Keratinocyte (primary cell): ENCODE results near the gene CTXN1. TPM values are rescaled to one million over a fixed set of nuclear protein-coding genes. Genes with fewer than 3 reads are reported as not detected.

Experiments used
- DNase-seq: peaks from one replicate; pipeline ENCODE4 v3.0.0-alpha.2; 2011; ENCODE audit warnings: low read depth, missing footprints, low spot score
- FAIRE-seq: peaks from 2 replicates; lab custom pipeline; 2011; peaks lifted over from hg19 to GRCh38; lab: Jason Lieb, UNC
- H2AFZ ChIP-seq: 2 replicates; pipeline ENCODE4 v1.6.0; 2012; ENCODE audit warnings: low read length, control low read depth, inconsistent platforms; ENCODE audit not compliant: control insufficient read depth
- H3K27ac ChIP-seq: 2 replicates; pipeline ENCODE4 v1.5.1; 2011; ENCODE audit warnings: low read length; ENCODE audit not compliant: control insufficient read depth, insufficient read depth
- H3K27me3 ChIP-seq: 3 replicates; pipeline ENCODE4 v1.6.0; 2011; ENCODE audit warnings: low read length; ENCODE audit not compliant: control insufficient read depth, insufficient read depth; ENCODE audit errors: extremely low read depth
- H3K36me3 ChIP-seq, 2 experiments: 2 replicates in 1 of 2; 3 replicates in 1 of 2; pipeline ENCODE4 v1.5.1; 2011; ENCODE audit warnings: low read length in 2 of 2, mild to moderate bottlenecking in 1 of 2; ENCODE audit not compliant: control insufficient read depth in 2 of 2, insufficient read depth in 2 of 2; ENCODE audit errors: extremely low read depth in 1 of 2
- H3K4me1 ChIP-seq: 3 replicates; pipeline ENCODE4 v1.5.1; 2011; ENCODE audit warnings: low read length; ENCODE audit not compliant: control insufficient read depth, insufficient read depth; ENCODE audit errors: extremely low read depth
- H3K4me2 ChIP-seq: 3 replicates; pipeline ENCODE4 v1.6.0; 2011; ENCODE audit warnings: low read depth, low read length; ENCODE audit not compliant: control insufficient read depth, insufficient read depth; ENCODE audit errors: extremely low read depth
- H3K4me3 ChIP-seq, 3 experiments: fragments of 200-600 bp in 1 of 3; sonication (generic) in 1 of 3; 2 replicates in 2 of 3; 3 replicates in 1 of 3; pipeline ENCODE4 v1.5.1; 2011 to 2016; ENCODE audit warnings: low read length in 3 of 3, mild to moderate bottlenecking in 3 of 3, control low read depth in 2 of 3, inconsistent platforms in 1 of 3, low read depth in 1 of 3, mixed read lengths in 1 of 3, mixed run types in 1 of 3, moderate library complexity in 1 of 3; ENCODE audit not compliant: control insufficient read depth in 2 of 3, insufficient read depth in 2 of 3; ENCODE audit errors: extremely low read depth in 1 of 3
- H3K79me2 ChIP-seq: 2 replicates; pipeline ENCODE4 v1.6.0; 2012; ENCODE audit warnings: low read length; ENCODE audit not compliant: control insufficient read depth, insufficient read depth
- H3K9ac ChIP-seq: 3 replicates; pipeline ENCODE4 v1.6.0; 2011; ENCODE audit warnings: low read length; ENCODE audit not compliant: control insufficient read depth, insufficient read depth; ENCODE audit errors: extremely low read depth
- H3K9me1 ChIP-seq: 3 replicates; pipeline ENCODE4 v1.6.0; 2011; ENCODE audit warnings: low read length; ENCODE audit not compliant: control insufficient read depth, insufficient read depth; ENCODE audit errors: extremely low read depth
- H3K9me3 ChIP-seq: 2 replicates; pipeline ENCODE4 v1.5.1; 2012; ENCODE audit warnings: low read depth, low read length; ENCODE audit not compliant: control insufficient read depth
- H4K20me1 ChIP-seq: 3 replicates; pipeline ENCODE4 v1.6.0; 2011; ENCODE audit warnings: low read length; ENCODE audit not compliant: control insufficient read depth, insufficient read depth; ENCODE audit errors: extremely low read depth
- EZH2 ChIP-seq: IDR thresholded peaks from one replicate; pipeline ENCODE4 v1.6.1; 2012; ENCODE audit warnings: inconsistent platforms, mild to moderate bottlenecking, low read length, moderate library complexity
- dilution Hi-C: fragments of 300-500 bp; cut with MboI; formaldehyde crosslinking; loops from one replicate; pipeline ENCODE4 v1.7.0; 2020; ENCODE audit warnings: low sequenced_read_pairs; ENCODE audit not compliant: extremely low pct_ligation_motif_present
- polyA plus RNA-seq, 5 experiments: library from polyadenylated mRNA; depleted of rRNA in 3 of 5; stranded (reverse) in 3 of 5; stranded (forward) in 1 of 5; unstranded in 1 of 5; fragments of >200 nt; gene quantifications; 1 replicate in 1 of 5; 2 replicates in 3 of 5; 3 replicates in 1 of 5; pipeline versions ENCODE4 v1.2.1 to v1.2.3, GENCODE V29; 2011 to 2012; ENCODE audit warnings: missing spikeins in 2 of 5, low read depth in 1 of 5, low replicate concordance in 1 of 5
- TF ChIP-seq, protein P1 (sequence below), 3 experiments: IDR thresholded peaks in 1 of 3; conservative IDR thresholded peaks in 1 of 3; optimal IDR thresholded peaks in 1 of 3; 2 replicates in 2 of 3; 3 replicates in 1 of 3; pipeline versions ENCODE3 to v1.5.1; 2011; ENCODE audit warnings: low read length in 3 of 3, mild to moderate bottlenecking in 3 of 3, moderate library complexity in 2 of 3, control low read depth in 1 of 3, inconsistent platforms in 1 of 3; ENCODE audit not compliant: insufficient read depth in 2 of 3; ENCODE audit errors: extremely low read depth in 1 of 3

Gene CTXN1
- polyA plus RNA-seq, 1 donor (not counting 4 experiments of a cell fraction or from before 2014, with no cell fraction given), result 0.41 TPM

GRCh38 chr19:7912144-7912696 is 13.7 kb downstream of the CTXN1 start:
- Histone ChIP-seq H3K4me1 (peaks cover 9% of the 10 kb centered on the region), H3K9me1 (no peaks in the 10 kb centered on the region), H2AFZ (no peak overlapping the region), H3K27me3 (peaks cover 15% of the 10 kb centered on the region), H3K27ac (no peak overlapping the region), H3K4me3 (no peak overlapping the region), H3K9ac (no peak overlapping the region), H4K20me1 (peaks cover 4% of the 10 kb centered on the region), H3K79me2 (peaks cover 11% of the 10 kb centered on the region), H3K9me3 (no peaks in the 10 kb centered on the region), H3K36me3 (peaks cover 7 to 11% of the 10 kb centered on the region in 2 experiments), H3K4me2 (no peak overlapping the region)
- no peak for TF ChIP-seq EZH2
- TF ChIP-seq, protein P1, sequence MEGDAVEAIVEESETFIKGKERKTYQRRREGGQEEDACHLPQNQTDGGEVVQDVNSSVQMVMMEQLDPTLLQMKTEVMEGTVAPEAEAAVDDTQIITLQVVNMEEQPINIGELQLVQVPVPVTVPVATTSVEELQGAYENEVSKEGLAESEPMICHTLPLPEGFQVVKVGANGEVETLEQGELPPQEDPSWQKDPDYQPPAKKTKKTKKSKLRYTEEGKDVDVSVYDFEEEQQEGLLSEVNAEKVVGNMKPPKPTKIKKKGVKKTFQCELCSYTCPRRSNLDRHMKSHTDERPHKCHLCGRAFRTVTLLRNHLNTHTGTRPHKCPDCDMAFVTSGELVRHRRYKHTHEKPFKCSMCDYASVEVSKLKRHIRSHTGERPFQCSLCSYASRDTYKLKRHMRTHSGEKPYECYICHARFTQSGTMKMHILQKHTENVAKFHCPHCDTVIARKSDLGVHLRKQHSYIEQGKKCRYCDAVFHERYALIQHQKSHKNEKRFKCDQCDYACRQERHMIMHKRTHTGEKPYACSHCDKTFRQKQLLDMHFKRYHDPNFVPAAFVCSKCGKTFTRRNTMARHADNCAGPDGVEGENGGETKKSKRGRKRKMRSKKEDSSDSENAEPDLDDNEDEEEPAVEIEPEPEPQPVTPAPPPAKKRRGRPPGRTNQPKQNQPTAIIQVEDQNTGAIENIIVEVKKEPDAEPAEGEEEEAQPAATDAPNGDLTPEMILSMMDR (optimal IDR thresholded peaks at IDR 0.05 in 1 of 3, IDR thresholded peaks at IDR 0.05 in 1 of 3, conservative IDR thresholded peaks at IDR 0.05 in 1 of 3; ENCODE audit: extremely low read depth in 1 of 3, insufficient read depth in 2 of 3, low read length in 3 of 3), result no peak
- DNase-seq, result no peak
- dilution Hi-C loops, result no loop called here
- no peak for FAIRE-seq

- no peak for FAIRE-seq
- Histone ChIP-seq H3K4me3 (no peak overlapping the region), H2AFZ (no peak overlapping the region), H3K9me1 (no peaks in the 10 kb centered on the region), H3K27ac (no peak overlapping the region), H3K9ac (no peak overlapping the region), H4K20me1 (peaks cover 5% of the 10 kb centered on the region), H3K9me3 (no peaks in the 10 kb centered on the region), H3K79me2 (peaks cover 14% of the 10 kb centered on the region), H3K36me3 (peaks cover 7 to 11% of the 10 kb centered on the region in 2 experiments), H3K27me3 (peaks cover 10% of the 10 kb centered on the region), H3K4me2 (no peak overlapping the region), H3K4me1 (peaks cover 9% of the 10 kb centered on the region)
- no peak for DNase-seq
- dilution Hi-C loops, result no loop called here
- no peak for TF ChIP-seq EZH2
- TF ChIP-seq, protein P1 (optimal IDR thresholded peaks at IDR 0.05 in 1 of 3, IDR thresholded peaks at IDR 0.05 in 1 of 3, conservative IDR thresholded peaks at IDR 0.05 in 1 of 3; ENCODE audit: extremely low read depth in 1 of 3, insufficient read depth in 2 of 3, low read length in 3 of 3), result no peak
Measured at GRCh38 chr19:7911508-7912143, 14.3 kb downstream of the CTXN1 start.
